IPS-18c (cell line): ENCODE measurements around the gene CLIC5.

Experiments used
- H3K4me3 ChIP-seq: 2 replicates; pipeline ENCODE4 v1.7.0; 2013; ENCODE audit warnings: low read depth, mild to moderate bottlenecking, low read length, moderate library complexity; ENCODE audit not compliant: insufficient read depth
- H3K9me3 ChIP-seq: one replicate; pipeline ENCODE4 v1.6.1; 2013; ENCODE audit warnings: mild to moderate bottlenecking, low read length, moderate library complexity; ENCODE audit not compliant: control insufficient read depth, insufficient read depth

CLIC5 gene

DNA sequence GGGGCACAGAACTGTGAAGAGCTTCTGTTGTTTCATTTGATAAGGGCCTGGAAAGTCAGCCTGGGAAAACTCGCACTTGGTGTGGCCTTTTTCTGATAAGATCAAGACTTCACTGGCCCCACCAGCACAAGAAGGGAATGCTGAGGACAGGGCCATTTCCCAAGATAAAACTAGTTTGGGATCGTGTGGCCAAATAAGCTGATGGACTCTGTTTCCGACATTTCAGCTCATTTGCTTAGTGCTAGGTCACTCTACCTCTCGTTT lies 116.0 kb downstream of the CLIC5 start:
- Histone ChIP-seq H3K4me3 (no peak overlapping the region), H3K9me3 (no peaks in the 10 kb centered on the region)

- Histone ChIP-seq H3K9me3 (no peaks in the 10 kb centered on the region), H3K4me3 (no peak overlapping the region)
Measured at GRCh38 chr6:45898941-45899682, 116.5 kb downstream of the CLIC5 start.

DNA sequence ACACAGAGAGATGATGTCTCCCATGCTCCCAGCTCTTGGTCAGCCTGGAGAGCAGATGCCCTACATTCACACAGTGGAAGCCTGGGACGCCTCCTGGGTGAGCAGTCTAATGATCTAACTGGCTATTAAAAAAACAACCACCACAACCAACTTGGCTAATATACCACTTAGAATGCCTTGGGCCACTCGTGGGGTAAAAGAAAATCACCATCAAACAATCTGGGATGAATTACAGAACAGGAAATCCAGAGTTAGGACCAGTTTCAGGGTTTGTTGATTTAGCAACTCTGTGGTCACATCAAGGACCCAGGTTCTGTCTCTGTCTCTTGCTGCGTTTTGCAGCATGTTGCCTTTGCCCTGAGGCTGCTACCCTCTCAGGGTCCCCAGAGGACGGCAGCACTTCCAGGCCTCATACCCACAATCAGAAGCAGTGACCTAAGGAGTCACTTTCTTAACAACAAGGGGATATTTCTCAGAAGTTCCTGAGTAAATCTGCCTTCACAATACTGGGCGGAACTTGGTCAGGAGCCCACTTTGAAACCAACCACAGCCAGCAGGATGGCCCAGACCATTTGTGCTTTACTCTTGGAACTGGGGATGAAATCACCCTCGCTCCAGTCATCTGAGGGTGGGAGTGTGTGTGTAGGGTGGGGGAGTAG lies 118.7 kb downstream of the CLIC5 start:
- Histone ChIP-seq H3K9me3 (no peaks in the 10 kb centered on the region), H3K4me3 (no peak overlapping the region)

DNA sequence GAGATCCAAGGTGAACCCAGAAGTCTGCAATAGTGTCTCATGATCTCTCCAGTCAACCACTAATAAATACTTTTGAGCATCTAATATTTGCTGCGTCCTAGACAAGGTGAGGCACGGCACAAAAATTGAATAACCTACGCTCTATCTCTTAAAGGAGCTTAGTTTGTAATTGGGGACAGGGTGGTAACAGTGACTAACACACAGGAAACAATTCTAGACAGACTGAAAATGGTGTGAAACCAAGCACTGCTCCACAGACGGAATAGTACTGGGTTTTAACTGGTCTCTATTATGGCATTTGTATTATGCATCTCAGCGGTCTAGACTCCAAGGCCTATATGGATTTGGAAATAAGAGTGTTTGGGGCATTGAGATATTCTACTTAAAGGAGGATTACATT lies 120.1 kb downstream of the CLIC5 start:
- no peak overlapping the region for H3K4me3 ChIP-seq
- H3K9me3 ChIP-seq, result no peaks in the 10 kb centered on the region

- Histone ChIP-seq H3K9me3 (no peaks in the 10 kb centered on the region), H3K4me3 (no peak overlapping the region)
Measured at GRCh38 chr6:45892696-45893245, 122.9 kb downstream of the CLIC5 start.

DNA sequence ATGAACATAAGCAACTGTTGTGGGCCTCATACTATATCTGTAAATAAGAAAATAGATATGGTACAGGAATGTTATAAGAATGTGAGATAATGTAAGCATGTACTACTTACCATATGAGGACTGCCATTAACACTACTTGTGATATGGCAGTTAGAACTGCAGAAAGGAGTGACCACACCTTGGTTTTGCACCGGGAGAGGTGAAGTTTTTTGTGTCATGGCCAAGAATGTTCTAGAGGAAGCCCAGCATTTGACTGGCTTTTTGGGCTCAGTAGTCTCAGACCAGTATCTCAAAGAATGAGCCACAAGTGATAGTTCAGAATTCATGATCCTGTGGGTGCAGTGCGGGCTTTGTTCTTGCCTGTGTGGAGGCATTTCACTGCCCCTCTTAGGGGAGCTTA lies 123.5 kb downstream of the CLIC5 start:
- Histone ChIP-seq H3K4me3 (no peak overlapping the region), H3K9me3 (no peaks in the 10 kb centered on the region)

- H3K9me3 ChIP-seq, result no peaks in the 10 kb centered on the region
- H3K4me3 ChIP-seq, result no peak overlapping the region
Measured at GRCh38 chr6:45886776-45887175, 128.9 kb downstream of the CLIC5 start.

DNA sequence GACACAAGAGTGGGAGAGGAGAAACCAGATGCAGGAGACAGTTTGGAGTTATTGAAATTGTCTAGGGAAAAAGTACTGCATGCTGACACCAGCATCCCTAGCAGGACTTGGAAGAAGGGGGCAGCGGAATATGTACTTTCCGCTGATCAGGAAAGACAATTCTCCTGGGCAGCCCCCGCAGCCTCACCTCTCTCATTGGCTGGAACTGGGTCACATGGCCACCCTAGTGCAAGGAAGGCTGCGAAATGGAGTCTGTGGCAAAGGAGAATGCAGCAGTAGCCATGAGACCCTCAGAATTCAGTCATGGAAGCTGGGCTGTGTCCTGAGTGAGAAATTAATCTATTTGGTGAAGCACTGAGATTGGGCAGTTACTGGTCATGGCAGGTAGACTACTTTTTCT lies 131.3 kb downstream of the CLIC5 start:
- Histone ChIP-seq H3K9me3 (no peaks in the 10 kb centered on the region), H3K4me3 (no peak overlapping the region)

- Histone ChIP-seq H3K4me3 (no peak overlapping the region), H3K9me3 (no peaks in the 10 kb centered on the region)
Measured at GRCh38 chr6:45882671-45883070, 133.0 kb downstream of the CLIC5 start.

- Histone ChIP-seq H3K9me3 (no peaks in the 10 kb centered on the region), H3K4me3 (no peak overlapping the region)
Measured at GRCh38 chr6:45881705-45882467, 133.8 kb downstream of the CLIC5 start.

GRCh38 chr6:45880676-45881075 lies 135.0 kb downstream of the CLIC5 start:
- H3K4me3 ChIP-seq, result no peak overlapping the region
- H3K9me3 ChIP-seq, result no peaks in the 10 kb centered on the region

DNA sequence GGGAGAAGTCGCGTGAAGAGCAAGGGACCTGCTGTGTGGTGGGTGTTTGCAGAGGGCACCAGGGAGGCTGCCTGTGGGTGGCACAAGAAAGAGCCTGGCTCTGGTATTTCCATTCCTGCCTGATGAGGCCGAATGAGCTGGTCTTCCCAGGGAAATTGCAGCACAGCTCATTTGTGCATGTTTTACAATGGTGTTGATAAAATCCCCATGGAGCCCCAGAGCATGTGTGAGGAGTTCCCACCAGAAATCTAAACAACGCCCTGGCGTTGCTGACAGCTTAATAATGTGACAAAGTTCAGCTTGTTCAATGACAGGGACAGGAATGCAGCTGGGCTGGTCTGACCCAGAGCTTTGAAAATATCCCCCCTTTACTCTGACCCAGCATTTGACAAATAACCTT lies 135.5 kb downstream of the CLIC5 start:
- H3K9me3 ChIP-seq, result no peaks in the 10 kb centered on the region
- H3K4me3 ChIP-seq, result no peak overlapping the region

- Histone ChIP-seq H3K9me3 (no peaks in the 10 kb centered on the region), H3K4me3 (no peak overlapping the region)
Measured at GRCh38 chr6:45877970-45878590, 137.6 kb downstream of the CLIC5 start.

GRCh38 chr6:45872827-45873365 lies 142.8 kb downstream of the CLIC5 start:
- H3K9me3 ChIP-seq, result no peaks in the 10 kb centered on the region
- no peak overlapping the region for H3K4me3 ChIP-seq

DNA sequence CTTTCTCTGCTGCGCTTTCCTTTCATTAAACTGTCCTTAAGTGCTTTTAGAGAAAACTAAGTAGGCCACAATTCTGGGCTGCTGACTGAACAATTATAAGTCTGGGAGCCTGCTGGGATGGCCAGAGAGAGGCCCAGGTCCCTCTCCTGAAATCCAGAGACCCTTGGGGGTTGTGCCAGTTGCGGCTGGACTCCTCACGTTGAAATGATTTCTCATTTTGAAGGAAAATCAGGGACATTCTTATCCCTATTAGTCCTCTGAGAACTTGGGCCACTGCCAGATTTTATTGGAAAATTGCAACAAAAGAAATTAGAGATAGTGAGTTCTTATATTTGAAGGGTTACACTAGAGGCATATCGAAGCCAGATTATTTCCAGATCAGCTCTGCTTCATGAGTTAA lies 145.1 kb downstream of the CLIC5 start:
- Histone ChIP-seq H3K9me3 (no peaks in the 10 kb centered on the region), H3K4me3 (no peak overlapping the region)

DNA sequence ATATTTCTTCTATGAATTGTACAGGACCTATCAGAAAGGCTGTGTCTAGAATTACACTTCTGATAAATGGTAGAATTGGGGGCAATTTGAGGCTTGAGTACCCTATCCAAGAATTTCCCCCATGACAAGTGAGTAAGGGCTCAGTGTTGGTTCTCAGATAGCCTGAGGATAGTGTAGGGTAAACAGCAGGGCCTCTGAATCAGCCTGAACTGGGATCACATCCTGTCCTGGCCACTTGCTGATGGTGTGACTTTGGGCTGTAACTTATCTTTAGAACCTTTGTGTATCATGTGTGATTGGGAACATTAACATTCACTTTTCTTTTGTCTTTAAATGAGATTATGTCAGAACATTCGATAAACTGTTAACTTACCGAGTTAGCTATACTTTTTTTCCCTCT lies 151.0 kb downstream of the CLIC5 start:
- Histone ChIP-seq H3K4me3 (no peak overlapping the region), H3K9me3 (no peaks in the 10 kb centered on the region)

- Histone ChIP-seq H3K9me3 (no peaks in the 10 kb centered on the region), H3K4me3 (no peak overlapping the region)
Measured at GRCh38 chr6:45858691-45859090, 157.0 kb downstream of the CLIC5 start.
